Stimulated activated CD4-positive, alpha-beta T cell treated with anti-CD3 and anti-CD28 coated beads, Interleukin-15, amount 100 ng/mL, for 1 hour (primary cell): ENCODE measurements around the gene BSG.
A peak's percentile ranks its signal among the peaks of the same experiment; 100 is the strongest.
"Not testable (repeated sequence)": the region's sequence is repeated elsewhere in the genome, so short reads cannot be mapped to it uniquely, and the experiment has no call there.

Source experiments
- DNase-seq, 2 donors: peaks; one replicate each; pipeline ENCODE4 v3.0.0-alpha.2; 2020; ENCODE audit warnings: low read depth in 1 of 2, low spot score in 1 of 2

The BSG gene

DNA sequence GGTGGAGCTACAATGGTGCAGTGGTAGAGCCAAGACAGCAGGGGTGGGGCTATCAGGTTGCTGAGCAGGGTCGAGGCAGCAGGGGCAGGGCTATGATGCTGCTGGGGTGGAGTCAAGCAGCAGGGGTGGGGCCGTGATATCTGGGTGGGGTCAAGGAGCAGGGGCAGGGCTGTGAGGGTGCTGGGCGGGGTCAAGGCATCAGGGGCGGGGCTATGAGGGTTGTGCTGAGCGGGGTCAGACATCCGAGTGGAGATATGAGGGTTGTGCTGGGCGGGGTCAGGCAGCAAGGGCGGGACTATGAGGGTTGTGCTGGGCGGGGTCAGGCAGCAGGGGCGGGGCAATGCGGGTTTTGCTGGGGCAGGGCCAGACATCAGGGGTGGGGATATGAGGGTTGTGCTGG lies 32.0 kb downstream of the BSG start:
- no peak for DNase-seq

- DNase-seq: not testable (repeated sequence)
Measured at GRCh38 chr19:605061-605971, 32.9 kb downstream of the BSG start.

DNA sequence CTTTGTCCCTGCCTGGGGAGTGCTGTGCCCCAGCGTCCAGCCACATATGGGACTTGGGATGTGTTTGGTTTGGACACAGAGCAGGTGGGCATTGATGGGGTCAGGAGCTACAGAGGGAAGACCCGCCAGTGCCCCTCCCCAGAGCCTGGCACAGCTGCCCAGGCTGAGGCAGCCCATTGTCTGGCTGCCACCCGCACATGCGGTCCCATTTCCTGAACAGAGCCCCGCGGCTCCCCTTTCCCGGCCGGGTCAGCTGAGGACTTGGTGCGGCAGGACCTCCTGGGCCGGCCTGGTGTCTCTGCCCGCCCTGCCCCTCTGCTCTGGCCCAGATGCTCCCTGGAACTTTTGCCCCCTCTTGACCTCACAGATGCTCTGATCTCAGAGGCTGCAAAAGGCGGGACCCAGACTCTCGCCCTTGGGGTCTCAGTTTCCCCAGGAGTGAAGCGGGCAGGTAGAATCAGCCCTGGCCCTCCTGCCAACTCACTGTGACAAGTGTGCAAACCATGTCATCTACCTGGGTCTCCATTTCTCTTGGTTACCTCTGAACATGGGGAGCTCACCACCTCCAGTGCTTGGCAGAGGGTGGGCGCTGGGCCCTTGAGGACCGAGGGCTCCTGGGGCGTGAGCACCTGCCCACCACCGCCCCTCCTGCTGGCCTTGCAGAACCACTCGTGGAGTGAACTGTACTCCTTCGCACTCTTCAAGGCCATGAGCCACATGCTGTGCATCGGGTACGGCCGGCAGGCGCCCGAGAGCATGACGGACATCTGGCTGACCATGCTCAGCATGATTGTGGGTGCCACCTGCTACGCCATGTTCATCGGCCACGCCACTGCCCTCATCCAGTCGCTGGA lies 35.1 kb downstream of the BSG start:
- no peak for DNase-seq

DNA sequence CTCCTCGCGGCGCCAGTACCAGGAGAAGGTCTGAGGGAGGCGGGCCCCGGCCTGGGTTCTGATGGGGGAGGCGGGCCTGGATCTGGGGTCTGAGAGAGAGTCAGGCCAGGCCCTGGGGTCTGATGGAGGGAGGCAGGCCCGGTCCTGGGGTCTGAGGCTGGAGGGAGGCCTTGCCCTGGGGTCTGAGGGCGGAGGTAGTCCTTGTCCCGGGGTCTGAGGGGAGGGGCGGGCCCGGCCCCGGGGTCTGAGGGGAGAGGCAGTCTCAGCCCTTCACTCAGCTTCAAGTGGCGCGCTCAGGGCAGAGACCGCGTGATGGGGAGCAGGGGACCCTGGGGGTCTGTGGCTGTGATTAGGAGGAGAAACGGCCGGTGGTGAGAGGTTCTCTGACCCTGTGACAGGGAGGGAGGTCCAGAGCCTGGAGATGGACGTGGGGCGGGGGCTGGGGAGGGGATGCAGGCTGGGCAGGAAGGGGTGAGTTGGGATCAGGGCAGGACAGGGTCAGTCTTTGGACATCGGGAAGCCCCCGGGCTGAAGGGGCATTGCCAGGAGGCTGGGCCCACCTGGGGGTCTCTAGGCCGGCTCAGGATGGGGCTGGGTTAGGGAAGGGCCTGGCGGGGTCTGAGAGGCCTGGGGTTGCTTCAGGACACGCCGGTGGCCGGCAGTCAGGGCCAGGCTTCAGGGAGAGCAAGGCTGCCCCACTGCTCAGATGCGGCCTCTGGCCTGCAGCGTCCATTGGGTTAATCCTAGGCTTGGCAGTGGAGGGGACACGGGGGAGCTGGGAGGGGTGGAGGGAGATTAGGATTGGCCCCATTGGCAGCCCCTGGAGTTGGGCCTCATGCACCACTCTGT lies 36.0 kb downstream of the BSG start:
- DNase-seq: no peak

DNA sequence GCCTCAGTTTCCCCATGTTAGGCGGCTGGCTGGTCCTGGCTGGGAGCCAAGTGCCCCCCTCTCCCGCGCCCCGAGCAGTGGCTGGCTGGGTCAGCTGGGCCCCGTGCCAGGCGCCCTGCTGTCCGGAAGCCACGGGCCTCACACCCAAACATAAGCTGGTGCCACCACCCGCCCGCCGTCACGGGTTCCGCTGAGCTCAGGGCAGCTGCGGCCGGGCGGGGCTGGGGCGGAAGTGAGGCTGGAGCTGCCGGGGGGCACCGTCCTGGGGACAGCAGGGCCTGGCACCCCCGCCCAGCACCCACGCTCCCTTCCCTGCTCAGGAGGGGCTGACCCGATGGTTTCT lies 36.6 kb downstream of the BSG start:
- no peak for DNase-seq

DNA sequence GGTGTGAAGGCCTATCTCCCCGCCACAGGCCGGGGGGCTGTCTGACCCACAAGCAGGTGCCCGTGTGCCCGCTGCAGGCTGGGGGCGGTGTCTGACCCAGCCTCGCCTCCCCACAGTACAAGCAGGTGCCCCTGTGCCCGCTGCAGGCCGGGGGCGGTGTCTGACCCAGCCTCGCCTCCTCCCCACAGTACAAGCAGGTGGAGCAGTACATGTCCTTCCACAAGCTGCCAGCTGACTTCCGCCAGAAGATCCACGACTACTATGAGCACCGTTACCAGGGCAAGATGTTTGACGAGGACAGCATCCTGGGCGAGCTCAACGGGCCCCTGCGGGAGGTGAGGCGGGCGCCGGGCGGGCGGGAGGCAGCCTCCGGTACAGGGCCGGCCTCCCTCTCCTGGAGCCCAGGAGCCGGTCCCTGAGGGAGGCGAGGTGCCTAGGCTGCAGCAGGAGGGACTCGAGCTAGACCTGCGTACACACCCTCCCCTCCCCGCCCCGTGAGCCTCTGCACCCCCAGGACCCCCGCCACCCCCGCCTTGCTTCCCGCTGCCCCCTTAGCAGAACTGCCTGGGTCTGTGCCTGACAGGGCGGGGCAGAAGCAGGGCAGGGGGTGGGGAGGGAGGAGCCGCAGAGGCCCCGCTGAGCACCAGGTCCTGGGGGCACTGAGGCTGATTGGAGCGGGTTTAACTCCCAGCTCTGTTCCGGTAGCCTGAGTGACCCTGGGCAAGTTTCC lies 37.8 kb downstream of the BSG start:
- DNase-seq: peak in 1 of 2 donors; percentile 19

GRCh38 chr19:610801-611480 lies 38.5 kb downstream of the BSG start:
- peak; percentile 31 to 34 for DNase-seq

DNA sequence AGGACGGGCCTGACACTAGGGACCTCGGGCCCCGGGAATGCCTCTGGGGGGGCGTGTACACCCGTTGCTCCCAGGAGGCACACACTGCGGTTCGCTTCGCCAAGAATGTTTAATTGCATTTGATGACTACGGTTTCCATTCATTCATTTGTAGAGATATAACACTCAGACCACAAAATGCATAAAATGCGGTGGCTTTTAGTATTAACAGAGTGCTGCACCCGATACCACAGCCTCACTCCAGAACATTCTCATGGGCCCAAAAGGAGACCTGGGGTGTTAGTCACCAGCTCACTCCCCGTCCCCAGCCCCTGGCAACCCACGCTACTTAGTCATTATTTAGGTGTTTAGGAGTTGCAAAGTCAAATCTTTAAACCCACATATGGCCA lies 39.1 kb downstream of the BSG start:
- DNase-seq: peak in 1 of 2 donors; percentile 40

DNA sequence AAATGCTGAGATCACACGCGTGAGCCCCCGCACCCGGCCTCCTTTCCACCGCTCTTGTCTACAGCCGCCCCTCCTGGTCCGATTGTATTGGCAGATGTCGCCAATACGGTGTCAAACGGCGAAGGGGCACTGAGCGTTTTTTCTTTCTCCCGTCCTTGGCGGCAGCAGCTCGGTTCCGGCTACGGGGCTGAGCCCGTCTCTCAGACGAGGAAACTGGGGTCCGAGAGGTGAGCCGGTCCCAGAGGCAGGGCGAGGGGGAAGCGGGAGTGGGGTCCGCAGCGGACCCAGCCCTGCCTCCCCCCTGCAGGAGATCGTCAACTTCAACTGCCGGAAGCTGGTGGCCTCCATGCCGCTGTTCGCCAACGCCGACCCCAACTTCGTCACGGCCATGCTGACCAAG lies 40.5 kb downstream of the BSG start:
- DNase-seq: no peak

- DNase-seq: no peak
Measured at GRCh38 chr19:613732-614567, 41.6 kb downstream of the BSG start.

- DNase-seq: no peak
Measured at GRCh38 chr19:615619-616018, 43.2 kb downstream of the BSG start.

DNA sequence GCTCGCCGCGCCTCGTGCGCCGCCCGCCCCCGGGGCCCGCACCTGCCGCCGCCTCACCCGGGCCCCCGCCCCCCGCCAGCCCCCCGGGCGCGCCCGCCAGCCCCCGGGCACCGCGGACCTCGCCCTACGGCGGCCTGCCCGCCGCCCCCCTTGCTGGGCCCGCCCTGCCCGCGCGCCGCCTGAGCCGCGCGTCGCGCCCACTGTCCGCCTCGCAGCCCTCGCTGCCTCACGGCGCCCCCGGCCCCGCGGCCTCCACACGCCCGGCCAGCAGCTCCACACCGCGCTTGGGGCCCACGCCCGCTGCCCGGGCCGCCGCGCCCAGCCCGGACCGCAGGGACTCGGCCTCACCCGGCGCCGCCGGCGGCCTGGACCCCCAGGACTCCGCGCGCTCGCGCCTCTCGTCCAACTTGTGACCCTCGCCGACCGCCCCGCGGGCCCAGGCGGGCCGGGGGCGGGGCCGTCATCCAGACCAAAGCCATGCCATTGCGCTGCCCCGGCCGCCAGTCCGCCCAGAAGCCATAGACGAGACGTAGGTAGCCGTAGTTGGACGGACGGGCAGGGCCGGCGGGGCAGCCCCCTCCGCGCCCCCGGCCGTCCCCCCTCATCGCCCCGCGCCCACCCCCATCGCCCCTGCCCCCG lies 43.8 kb downstream of the BSG start:
- no peak for DNase-seq

DNA sequence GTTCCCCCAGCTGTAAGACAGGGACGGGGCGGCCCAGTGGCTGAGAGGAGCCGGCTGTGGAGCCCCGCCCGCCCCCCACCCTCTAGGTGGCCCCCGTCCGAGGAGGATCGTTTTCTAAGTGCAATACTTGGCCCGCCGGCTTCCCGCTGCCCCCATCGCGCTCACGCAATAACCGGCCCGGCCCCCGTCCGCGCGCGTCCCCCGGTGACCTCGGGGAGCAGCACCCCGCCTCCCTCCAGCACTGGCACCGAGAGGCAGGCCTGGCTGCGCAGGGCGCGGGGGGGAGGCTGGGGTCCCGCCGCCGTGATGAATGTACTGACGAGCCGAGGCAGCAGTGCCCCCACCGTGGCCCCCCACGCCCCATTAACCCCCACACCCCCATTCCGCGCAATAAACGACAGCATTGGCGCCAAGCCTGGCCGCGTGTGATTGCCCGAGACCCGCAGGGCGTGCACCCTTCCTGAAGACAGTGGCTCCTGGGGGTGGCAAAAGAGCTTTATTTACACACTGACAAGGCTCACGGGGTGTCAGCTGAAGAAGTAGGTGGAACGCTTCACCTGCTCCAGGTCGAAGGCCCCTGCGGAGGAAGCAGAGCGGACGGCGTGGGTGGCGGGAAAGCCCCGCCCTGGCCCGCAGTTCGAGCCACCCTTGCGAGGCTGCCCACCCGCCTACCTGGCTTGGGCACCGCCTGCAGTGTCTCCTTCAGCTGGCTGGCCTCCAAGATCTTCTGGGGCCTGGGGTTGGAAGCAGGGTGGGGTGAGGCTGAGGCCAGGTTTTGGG lies 44.5 kb downstream of the BSG start:
- no peak for DNase-seq

- DNase-seq: no peak
Measured at GRCh38 chr19:617551-618246, 45.3 kb downstream of the BSG start.

DNA sequence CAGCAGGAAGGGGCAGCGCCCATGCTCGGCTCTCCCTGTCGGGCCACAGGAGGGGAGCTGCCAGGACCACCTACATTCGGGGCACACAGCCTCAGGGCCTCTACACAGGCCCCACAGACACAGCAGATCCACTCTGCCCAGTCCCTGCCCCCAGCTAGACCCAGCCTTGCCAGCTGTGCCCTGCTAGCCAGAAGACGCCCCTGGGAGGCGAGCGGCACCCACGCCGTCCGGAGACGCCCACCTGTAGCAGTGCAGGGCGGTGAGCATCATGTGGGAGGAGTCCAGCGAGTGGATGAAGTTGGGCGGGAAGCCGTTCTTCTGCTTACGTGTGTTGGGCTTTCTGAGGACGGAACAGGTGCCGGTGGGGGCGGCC lies 45.8 kb downstream of the BSG start:
- no peak for DNase-seq

- DNase-seq: no peak
Measured at GRCh38 chr19:618674-619285, 46.4 kb downstream of the BSG start.
